8988T (cell line): ENCODE data around the gene GRID2IP.
A peak's percentile ranks its signal among the peaks of the same experiment; 100 is the strongest.

Experiments used
- DNase-seq: peaks from one replicate; pipeline ENCODE4 v3.0.0; 2011

GRID2IP gene

DNA sequence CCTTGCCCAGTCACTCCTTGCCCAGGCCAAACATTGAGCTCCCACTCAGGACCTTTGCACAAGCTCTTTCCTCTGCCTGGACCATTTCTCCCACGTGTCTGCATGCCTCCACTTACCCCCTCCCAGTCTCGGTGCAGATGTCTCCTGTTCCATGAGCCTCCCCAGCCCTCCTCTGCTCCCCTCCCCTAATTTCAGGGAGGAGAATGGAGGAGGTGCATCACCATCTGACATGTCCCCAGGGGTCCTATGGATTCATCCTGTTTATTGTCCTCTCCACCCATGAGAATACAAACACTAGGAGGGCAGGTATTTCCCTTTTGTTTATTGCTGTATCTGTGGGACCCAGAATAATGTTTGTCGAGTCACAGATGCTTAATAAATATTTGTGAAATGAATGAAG is 8.6 kb upstream of the GRID2IP start:
- DNase-seq, result no peak

DNA sequence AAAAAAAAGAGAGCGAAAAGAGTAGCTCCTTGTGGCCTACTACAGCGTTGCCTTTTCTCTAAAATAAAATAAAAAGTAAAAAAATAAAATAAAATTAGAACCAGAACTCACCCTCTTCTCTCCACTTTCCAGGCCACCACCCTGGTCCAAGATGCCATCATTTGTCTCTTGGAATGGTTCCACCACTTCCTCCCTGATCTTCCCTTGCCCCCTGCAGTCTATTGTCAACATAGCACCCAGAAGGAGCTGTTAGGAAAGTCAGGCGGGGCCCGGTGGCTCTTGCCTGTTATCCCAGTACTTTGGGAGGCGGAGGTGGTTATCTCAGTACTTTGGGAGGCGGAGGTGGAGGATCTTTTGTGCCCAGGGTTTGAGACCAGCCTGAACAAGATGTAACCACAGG is 7.6 kb upstream of the GRID2IP start:
- DNase-seq, result peak; percentile 84

DNA sequence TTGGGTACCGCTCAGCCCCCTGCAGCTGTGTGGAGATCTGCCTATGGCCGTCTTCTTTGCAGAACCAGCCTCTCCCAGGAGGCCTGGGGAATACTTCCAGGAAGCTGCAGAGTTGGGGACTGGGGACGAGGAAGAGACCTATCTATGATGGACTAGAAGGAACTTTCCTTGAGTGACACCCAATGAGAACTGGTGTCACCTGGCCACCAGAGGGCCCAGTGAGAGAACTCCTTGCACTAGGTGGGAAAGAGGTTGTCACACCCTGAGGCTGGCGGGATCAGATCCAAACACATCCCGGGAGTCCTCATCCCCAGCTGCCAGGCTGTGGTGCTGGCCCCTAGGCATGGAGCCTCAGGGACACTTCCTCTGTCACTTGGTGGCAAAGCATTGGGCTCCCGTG is 4.9 kb upstream of the GRID2IP start:
- DNase-seq, result no peak

DNA sequence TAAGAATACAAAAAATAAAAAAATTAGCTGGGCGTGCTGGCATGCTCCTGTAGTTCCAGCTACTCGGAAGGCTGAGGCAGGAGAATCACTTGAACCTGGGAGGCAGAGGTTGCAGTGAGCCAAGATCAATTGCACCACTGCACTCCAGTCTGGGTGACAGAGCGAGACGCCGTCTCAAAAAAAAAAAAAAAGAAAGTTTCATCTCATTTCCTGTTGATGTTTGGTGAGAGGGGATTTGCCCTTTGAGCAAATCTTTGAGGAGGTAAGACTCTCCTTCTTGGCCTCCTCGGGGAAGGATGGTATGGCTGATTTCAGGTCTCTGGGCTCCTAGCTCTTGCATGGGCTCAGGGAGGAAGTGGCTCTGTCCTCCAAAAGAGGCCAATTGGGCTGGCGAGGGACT is 3.6 kb upstream of the GRID2IP start:
- DNase-seq, result no peak

DNA sequence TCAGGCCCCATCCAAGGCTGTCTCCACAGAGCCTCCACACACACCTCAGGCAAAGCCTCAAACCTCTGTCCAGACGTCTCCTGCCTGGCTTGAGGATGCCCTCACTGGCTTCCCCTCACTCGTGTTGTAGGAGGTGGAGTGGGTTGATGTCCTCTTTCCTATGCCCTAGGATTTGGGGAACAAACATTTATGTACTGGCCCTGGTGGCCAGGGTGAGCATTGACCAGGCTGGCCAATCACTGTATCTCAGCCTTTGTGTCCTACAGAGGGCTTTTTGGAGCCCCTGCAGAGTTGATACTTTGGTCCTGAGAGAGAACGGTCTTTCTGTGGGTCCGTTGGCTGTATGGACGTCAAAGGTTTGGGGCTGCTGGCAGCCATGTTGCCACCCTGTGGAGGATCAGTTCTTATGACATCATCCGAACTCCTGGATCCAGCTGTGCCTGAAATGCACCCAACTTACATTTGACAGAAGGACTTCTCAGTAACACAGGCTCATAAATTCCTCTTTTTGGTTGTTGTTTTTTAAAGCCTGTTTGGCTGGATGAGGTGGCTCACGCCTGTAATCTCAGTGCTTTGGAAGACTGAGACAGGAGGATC is 2.3 kb upstream of the GRID2IP start:
- DNase-seq, result no peak

DNA sequence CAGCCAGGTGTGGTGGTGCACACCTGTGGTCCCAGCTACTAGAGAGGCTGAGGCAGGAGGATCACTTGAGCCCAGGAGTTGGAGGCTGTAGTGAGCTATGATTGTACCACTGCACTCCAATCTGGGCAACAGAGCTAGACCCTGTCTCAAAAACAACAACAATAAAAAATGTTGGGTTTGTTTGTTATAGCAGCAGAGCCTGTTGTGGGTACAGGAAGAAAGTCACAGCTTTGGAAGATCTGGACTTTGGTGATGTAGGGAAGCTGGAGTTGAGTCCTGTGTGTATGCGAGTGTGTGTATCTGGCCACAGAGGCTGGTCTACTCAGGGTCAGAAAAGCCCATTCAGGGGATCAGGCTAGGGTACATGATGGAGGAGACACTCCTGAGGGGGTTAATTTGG is 3.9 kb downstream of the GRID2IP start:
- DNase-seq, result no peak

DNA sequence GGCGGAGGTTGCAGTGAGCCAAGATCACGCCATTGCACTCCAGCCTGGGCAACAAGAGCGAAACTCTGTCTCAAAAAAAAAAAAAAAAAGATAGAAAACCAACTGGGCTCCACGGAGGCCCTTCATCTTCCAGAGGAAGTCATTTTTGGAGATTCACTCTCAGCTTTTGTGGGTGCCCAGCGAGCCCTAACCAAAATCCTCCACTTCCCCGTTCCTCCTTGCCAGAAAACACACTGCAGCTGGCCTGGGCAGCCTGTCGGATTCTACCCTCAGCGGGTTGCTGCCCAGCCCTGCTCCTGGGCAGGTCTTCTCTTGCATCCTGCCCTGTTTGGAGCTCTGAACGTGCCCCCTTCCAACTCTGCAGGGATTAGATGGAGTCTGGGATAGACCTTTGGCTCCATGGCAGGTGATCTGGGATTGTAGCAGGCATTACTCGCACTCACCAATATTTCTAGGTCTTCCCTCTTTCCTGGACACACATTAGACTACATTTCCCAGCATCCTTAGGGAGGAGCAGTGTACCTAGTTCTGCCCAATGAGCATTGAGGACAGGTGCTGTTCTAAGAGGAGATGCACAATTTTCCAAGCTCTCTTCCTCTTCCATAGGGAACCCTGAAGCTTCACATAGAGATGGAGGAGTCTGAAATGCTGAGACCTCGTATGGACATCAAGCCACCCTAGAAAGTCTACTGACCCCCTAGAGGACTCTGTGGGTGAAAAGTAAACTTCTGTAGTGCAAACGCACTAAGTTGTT is 4.6 kb downstream of the GRID2IP start:
- DNase-seq, result no peak

DNA sequence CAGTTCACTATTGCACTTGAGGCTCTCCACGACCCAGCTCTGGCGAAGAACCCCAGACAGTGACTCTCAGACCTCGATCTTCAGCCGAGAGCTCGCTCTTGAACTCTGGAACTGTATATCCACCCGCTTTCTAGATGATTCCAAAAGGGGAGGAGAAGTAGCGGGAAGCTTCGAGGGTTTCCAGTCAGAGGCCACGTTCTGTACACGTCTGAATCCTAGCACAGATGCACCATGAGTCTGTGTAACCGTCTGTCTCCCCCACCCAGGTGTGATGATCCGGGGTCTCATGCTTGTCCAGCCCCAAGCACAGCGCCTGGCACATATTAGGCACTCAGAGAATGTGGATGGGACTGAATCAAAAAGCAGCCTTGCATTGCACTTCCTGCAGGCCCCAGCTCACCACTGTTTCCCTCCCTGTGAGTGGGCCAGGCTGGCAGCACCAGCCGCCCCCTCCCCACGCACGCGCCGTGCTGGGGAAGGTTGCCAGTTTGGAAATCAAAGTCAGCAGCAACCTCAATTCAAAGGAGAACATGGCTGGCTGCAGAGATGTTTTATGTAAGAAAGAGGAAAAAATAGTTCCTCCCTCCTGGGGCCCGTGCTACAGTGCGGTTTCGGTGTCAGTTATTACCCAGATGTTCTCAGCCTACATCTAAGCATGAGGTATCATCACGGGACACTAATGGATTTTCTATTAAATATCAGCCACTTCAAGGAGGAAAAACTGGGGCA is 5.7 kb downstream of the GRID2IP start:
- no peak for DNase-seq

DNA sequence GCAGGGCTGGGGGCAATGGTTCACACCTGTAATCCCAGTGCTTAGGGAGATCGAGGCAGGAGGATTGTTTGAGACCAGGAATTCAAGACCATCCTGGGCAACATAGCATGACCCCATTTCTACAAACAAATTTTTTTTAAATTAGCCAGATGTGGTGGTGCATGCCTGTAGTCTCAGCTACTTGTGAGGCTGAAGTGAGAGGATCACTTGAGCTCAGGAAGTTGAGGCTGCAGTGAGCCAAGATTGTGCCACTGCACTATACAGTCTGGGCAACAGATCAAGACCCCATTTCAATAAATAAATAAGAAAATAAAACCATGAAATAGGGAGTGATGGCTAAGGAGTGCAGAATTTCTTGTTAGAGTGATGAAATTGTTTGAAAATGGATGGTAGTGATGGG is 8.9 kb downstream of the GRID2IP start:
- DNase-seq, result no peak

DNA sequence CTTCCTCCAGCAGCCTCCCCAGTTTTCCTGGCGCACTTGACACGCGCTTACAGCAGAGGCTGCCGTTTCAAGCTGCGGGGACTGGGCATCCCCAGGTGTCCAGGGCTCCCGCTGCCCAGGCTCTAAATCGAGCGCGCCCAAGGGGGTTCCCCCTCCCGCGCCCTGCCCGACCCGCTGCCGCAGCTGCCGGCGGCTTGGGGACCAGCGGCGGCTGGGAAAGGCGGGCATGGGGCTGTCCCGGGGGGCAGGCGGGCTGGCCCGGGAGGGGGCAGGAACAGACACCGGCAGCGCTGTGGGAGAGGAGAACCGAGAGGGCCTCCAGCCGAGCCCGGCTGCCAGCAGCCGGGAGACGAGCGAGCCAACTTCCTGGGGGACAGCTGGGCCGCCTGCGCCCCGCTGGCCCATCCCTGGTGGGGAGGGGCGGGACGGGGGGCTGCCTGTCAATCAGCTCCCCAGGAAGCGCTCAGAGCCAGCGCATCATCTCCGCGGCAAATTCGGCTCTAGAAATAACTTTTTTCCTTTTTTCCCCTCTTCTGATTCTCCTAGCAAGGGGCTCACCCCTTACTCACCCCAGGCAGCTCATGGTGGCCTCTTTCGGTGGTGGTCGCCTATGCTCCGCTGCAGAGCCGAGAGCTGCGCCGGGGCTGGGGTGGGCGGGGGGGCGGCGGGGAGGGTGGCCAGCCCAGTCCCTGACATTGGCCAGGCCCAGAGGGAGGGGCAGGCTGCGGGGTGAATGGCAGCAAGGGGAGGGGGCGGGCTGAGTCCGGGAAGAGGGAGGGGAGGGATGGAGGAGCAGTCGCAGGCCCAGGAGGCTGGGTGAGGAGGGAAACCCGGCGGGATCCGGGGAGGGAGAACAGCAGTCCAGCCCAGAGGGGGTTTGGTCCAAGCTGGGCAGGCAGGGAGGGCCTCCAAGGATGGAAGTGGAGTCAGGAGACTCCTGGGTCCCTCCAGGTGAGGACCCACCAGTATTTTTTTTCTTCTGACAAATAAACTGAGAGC is 14.7 kb downstream of the GRID2IP start:
- no peak for DNase-seq

DNA sequence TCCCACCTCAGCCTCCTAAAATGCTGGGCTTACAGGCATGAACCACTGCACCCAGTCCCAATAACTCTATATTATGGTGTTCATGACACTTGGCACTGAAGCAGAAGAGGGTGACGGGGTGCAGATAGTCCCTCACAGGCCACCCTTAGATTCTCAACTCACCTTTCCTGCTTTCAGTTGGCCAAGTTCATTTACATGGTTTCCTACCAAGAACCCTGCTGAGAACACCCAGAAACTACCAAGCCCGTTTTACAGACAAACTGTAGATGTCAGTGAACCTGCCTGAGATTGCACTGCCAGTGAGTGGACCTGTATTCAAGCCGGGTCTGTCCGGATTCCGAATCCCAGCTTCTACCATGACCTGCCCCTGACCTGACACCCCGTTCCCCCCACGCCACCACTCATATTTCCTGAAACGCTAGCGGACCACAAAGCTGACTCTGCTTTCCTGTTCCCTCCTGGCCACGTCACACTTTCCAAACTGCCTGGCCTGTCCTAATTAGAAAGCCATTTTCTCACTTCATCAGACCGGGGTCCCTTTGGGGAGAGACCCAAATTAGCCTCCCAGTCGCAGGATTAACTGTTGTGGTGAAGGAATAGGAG is 17.3 kb downstream of the GRID2IP start:
- DNase-seq, result no peak

DNA sequence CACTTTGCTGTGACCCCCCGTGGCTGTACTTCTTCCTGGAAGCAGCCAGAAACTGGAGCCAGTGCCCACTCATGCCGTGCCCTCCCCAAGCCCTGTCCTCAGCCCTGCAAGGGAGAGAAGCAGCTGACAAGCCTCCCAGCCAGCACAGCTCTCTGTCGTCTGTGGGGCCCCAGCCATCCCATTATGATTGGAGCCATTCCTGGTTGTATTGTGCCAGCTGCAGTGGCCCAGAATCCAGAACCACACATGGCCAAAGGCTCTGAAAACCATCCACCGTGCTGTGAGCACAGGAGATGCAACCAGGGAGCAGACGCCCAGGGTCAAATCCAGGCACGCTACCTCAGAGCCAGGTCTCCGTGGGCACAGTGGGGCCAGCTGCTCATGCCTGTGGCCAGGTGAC is 18.7 kb downstream of the GRID2IP start:
- no peak for DNase-seq

DNA sequence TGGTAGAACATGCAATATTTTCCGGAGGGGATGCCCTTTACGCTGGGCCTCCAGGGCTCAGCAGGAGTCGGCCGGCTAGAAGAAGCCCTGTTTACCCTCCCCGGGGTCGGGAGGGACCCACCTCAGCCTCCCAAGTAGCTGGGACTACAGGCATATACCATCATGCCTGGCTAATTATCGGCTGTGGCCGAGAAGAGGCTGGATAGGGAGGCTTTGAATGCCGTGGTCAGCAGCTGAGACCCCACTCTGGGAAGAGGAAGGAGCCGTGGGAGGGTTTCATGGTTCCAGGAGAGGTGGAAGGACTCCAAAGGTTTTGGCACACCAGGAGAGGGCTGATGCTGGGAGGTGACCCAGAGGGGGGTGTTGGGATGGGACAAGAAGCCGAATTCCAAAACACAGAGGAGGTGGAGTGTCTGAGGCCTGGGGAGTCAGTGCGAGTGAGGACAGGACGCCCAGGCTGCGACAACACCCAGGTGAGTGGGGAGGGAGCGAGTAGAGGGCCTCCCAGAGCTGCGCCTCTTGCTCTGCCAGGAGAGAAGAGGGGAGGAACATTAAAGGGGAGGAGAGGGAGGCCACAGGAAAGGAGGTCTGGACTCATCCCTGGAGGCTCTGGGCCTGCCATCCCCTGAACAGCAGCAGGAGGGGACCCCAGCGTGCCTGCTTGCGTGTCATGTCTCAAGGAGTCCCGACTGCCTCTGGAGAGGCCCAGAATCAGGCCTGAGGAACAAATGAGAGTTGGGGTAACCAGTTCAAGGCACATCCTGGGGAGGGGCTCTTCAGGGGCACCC is 19.6 kb downstream of the GRID2IP start:
- no peak for DNase-seq

DNA sequence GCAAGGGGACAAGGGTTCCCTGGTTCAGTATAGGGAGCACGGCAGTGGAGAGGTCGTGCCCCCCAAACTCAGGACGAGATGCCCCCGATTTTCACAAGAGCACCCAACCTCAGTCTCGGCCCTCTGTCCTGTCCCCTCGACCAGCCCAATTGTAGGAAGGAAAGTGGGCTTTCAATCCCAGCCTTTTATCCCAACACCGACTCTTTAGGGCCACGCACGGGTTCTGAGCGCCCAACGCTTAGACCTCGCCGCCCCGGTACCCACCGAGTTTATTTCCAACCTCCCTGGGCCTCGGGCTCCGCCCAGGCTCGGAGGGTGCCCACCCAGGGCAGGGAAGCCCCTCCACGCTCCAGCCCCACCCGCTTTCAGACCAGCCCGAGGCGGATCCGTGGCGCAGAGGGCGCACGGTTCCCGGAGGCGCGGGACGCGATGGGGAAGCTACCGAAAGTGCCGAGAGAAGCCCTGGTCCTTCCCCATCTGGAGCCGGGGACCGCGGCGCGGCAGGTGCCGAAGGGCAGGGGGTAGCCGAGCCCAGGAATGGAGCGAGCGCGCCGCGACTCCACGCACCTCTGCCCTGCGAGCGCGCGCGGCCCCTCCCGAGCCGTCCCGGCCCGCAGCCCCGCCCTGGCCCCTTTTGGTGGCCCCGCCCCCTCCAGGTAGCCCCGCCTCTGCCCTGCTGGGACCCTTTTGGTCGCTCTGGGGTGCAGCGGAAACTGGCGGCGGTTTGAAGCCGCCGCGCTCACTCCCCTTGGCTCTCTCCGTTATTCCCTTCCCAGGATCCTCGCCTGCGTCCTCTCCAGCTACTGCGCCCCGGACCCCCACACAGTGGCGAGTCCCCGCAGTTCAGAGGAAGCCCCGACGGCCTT is 20.4 kb downstream of the GRID2IP start:
- DNase-seq, result no peak

DNA sequence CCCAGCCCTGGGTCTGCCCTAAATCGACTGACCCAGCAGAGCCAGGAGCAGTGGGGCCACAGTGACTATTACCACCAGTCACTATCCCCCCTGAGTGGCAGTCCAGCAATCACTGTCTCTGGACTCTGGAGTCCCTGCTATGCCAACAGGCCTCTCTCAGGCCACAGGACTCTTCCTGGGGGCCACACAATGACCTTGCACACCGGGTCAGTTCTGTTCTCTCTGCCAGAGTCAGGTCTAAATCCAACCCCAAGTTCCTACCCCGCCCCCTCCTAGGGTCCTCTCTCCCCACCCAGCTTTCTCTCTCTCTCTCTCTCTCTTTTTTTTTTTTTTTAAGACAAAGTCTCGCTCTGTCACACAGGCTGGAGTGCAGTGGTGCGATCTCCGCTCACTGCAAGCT is 21.6 kb downstream of the GRID2IP start:
- no peak for DNase-seq

DNA sequence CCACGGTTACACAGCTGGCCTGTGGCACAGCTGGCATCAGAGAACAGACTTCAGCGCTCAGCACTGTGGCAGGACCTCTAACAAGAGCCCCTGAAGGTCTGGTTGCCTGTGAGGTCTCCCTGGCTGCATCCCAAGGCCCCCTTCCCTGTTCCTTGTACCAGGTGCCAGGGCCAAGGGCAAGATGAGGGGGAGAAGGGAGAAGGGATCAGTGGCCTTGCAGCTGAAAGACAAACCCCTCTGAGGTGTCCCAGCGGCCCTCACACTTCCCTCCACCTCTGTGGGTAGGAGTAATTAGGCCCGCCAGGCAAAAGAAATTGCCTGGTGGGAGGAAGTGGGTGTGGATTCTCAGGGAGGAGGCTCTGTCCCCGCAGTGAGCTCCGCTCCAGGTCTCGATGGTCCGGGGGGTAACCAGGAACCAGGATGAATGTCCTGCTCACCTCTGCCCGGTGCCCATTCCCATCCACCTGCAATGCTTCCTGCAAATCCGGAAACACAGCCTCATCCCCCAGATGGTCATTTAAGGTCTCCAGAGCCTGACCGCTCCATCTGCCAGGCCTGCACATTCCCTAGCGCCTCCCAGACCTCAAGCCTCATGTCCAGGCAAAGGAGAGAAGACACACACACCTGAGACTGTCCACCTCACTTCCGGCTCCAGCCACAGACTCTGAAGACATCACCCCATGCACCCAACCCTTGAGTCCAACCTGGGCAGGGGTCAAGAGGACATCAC is 22.7 kb downstream of the GRID2IP start:
- no peak for DNase-seq

DNA sequence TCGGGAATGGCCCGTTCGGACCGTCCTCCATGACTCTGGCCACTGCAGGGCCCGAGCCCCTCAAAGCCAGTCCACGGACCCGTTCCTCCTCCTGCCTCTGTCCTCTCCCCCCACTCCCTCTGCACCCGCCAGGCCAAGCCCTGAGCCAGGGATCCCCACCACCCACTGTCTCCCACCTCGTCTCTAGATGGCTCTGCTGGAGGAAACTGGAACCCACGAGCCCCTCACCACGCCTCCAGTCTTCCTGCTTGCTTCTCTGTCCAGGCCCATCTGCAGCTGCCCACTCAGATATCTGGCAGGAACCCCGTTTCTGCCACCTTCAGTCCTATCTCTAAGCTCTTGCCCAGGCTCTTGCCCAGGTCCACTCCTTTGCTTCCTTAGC is 24.3 kb downstream of the GRID2IP start:
- no peak for DNase-seq

DNA sequence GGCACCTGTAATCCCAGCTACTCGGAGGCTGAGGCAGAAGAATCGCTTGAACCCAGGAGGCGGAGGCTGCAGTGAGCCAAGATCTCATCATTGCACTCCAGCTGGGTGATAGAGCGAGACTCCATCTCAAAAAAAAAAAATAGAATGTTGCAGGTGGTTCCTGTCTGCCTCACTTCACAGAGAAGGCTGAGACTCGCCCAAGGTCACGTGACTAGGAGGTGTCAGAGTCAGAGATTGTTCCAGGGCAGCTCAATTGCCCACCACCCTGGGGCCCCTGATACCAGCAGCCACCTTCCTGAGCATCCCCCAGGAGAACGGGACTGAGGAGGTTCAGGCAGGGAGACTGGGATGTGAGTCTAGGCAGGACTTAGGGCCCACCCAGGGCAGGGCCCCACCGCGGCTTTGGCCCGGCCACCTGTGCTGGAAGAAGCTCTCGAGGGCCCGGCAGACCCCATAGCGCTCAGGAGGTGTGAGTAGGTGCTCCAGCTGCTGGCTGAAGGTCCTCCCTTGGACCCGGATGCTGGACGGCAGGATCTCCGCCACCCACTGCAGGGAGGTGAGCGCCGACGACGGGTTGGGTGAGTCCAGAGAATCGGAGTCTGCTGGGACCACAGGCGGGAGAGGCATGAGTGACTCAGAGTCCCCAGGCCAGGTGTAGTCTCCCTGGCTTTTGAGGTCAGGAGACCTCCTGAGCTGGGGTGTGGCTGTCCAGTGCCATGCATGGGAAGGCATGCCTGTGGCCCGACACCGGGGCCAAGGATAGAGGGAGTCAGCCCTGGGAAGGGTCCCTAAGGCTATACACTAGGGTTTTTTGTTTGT is 30.9 kb downstream of the GRID2IP start:
- DNase-seq, result no peak

DNA sequence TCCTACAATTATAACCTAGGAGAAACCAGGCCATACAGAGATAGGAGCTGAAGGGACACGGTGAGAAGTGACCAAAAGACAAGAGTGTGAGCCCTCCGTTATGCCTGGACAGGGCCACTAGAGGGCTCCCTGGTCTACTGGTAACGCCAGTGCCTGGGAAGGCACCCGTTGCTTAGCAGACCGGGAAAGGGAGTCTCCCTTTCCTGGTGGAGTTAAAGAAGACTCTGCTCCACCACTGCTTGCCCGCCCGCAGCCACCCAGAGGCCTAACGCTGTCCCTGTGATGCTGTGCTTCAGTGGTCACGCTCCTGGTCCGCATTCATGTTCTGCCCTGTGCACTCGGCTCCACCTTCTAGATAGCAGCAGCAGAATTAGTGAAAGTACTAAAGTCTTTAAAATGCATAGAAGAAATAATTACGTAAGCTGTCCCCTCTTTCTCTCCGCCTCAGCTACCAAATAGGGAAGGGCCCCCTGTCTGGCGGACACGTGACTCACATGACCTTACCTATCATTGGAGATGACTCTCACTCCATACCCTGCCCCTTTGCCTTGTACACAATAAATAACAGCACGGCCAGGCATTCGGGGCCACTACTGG is 34.8 kb downstream of the GRID2IP start:
- DNase-seq, result no peak
